GM19023 (cell line): ENCODE data around the gene GJB5.
"Not testable (repeated sequence)": the region's sequence is repeated elsewhere in the genome, so short reads cannot be mapped to it uniquely, and the experiment has no call there.

Source experiments
- ATAC-seq: cut with Tn5 transposase; IDR thresholded peaks from one replicate; pipeline ENCODE4 v1.9.1; 2021; ENCODE audit warnings: mild to moderate bottlenecking, moderate library complexity; ENCODE audit not compliant: unreplicated experiment

The GJB5 gene

GRCh38 chr1:34773114-34773513 lies 18.3 kb downstream of the GJB5 start:
- not testable (repeated sequence) for ATAC-seq

- no peak for ATAC-seq
Measured at GRCh38 chr1:34774957-34775356, 20.1 kb downstream of the GJB5 start.

- ATAC-seq: no peak
Measured at GRCh38 chr1:34776911-34777310, 22.1 kb downstream of the GJB5 start.

GRCh38 chr1:34777519-34778321 lies 22.9 kb downstream of the GJB5 start:
- no peak for ATAC-seq

- no peak for ATAC-seq
Measured at GRCh38 chr1:34778381-34778780, 23.5 kb downstream of the GJB5 start.

GRCh38 chr1:34779005-34779404 lies 24.2 kb downstream of the GJB5 start:
- ATAC-seq: no peak

GRCh38 chr1:34779526-34779925 lies 24.7 kb downstream of the GJB5 start:
- no peak for ATAC-seq

GRCh38 chr1:34779962-34780361 lies 25.1 kb downstream of the GJB5 start:
- no peak for ATAC-seq

GRCh38 chr1:34780528-34780927 lies 25.7 kb downstream of the GJB5 start:
- no peak for ATAC-seq

GRCh38 chr1:34781071-34781843 lies 26.4 kb downstream of the GJB5 start, which contains the start of gene GJB3:
Gene GJB3 (plus strand): TSS chr1:34781214. CDS start chr1:34784763, 3,549 bp downstream.
- ATAC-seq: no peak

GRCh38 chr1:34781844-34782391 lies 27.1 kb downstream of the GJB5 start:
- no peak for ATAC-seq

- ATAC-seq: no peak
Measured at GRCh38 chr1:34784751-34785221, 29.9 kb downstream of the GJB5 start.

- ATAC-seq: no peak
Measured at GRCh38 chr1:34785231-34785874, 30.5 kb downstream of the GJB5 start.

GRCh38 chr1:34785875-34786470 lies 31.1 kb downstream of the GJB5 start:
- no peak for ATAC-seq

- ATAC-seq: no peak
Measured at GRCh38 chr1:34786521-34787325, 31.9 kb downstream of the GJB5 start.

- ATAC-seq: no peak
Measured at GRCh38 chr1:34787461-34788420, 32.9 kb downstream of the GJB5 start.

- ATAC-seq: no peak
Measured at GRCh38 chr1:34790985-34791384, 36.1 kb downstream of the GJB5 start.

GRCh38 chr1:34792424-34792823 lies 37.6 kb downstream of the GJB5 start:
- ATAC-seq: no peak
